Measurements from ENCODE around the gene UQCRC1. TPM values are rescaled to one million over a fixed set of nuclear protein-coding genes. Genes with fewer than 3 reads are reported as not detected.

The UQCRC1 gene
- total RNA-seq, 3 donors from 2014 or later = 163 to 230 (median 180) TPM

DNA sequence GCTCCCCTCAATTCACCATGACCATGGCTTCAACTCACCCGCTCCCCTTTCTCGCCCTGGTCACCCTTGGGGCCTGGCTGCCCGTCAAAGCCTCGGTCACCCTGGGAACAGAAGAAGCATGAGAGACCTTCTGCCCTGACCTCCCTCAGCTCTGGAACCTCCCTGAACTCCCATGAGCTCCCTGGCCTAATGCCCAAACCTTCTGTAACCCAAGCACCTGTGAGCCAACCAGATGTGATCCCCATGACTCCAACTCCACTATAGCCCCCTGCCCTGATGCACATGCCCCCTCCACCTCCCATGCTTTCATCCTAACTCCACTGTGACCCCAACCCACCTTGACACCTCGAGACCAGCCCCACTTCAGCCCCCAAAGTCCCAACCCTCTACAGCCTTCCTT is 42.4 kb downstream of the UQCRC1 start:
- H3K27ac ChIP-seq = no peak overlapping the region
- H3K4me1 ChIP-seq = no peaks in the 10 kb centered on the region
- H3K4me3 ChIP-seq = no peak overlapping the region
- H3K36me3 ChIP-seq = no peaks in the 10 kb centered on the region
- no peaks in the 10 kb centered on the region for H3K9me3 ChIP-seq
- intact Hi-C loops (cut with DNase I; ENCODE audit: low total_unique reads) = no loop called here
- no peaks in the 10 kb centered on the region for H3K27me3 ChIP-seq
- no peak for DNase-seq (ENCODE audit: low spot score in 2 of 2)
- TF ChIP-seq, protein P1, sequence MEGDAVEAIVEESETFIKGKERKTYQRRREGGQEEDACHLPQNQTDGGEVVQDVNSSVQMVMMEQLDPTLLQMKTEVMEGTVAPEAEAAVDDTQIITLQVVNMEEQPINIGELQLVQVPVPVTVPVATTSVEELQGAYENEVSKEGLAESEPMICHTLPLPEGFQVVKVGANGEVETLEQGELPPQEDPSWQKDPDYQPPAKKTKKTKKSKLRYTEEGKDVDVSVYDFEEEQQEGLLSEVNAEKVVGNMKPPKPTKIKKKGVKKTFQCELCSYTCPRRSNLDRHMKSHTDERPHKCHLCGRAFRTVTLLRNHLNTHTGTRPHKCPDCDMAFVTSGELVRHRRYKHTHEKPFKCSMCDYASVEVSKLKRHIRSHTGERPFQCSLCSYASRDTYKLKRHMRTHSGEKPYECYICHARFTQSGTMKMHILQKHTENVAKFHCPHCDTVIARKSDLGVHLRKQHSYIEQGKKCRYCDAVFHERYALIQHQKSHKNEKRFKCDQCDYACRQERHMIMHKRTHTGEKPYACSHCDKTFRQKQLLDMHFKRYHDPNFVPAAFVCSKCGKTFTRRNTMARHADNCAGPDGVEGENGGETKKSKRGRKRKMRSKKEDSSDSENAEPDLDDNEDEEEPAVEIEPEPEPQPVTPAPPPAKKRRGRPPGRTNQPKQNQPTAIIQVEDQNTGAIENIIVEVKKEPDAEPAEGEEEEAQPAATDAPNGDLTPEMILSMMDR (IDR thresholded peaks at IDR 0.05) = no peak
- TF ChIP-seq POLR2A (IDR thresholded peaks at IDR 0.05) = no peak
- no peak for TF ChIP-seq POLR2AphosphoS5 (IDR thresholded peaks at IDR 0.05)

DNA sequence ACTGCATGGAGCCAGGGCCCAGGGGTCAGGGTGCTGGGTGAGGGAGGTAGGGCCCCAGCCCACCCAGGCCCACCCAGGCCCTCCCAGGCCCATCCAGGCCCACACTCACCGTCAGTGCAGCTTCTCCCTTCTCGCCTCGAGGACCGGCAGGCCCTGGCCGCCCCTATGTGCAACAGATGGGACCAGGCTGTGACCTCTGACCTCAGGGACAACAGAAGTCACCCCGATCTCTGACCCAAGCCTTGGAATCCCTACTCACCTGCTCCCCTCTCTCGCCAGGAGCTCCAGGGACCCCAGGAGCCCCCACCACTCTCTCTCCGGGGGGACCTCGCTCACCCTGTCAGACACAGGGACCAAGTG is 43.1 kb downstream of the UQCRC1 start:
- DNase-seq (ENCODE audit: low spot score in 2 of 2) = no peak
- Histone ChIP-seq H3K9me3 (no peaks in the 10 kb centered on the region), H3K27me3 (no peaks in the 10 kb centered on the region), H3K27ac (no peak overlapping the region), H3K4me3 (no peak overlapping the region), H3K4me1 (no peaks in the 10 kb centered on the region), H3K36me3 (no peaks in the 10 kb centered on the region)
- no peak for TF ChIP-seq POLR2AphosphoS5 (IDR thresholded peaks at IDR 0.05)
- TF ChIP-seq POLR2A (IDR thresholded peaks at IDR 0.05) = no peak
- TF ChIP-seq, protein P1 (IDR thresholded peaks at IDR 0.05) = no peak
- intact Hi-C loops (cut with DNase I; ENCODE audit: low total_unique reads) = no loop called here

DNA sequence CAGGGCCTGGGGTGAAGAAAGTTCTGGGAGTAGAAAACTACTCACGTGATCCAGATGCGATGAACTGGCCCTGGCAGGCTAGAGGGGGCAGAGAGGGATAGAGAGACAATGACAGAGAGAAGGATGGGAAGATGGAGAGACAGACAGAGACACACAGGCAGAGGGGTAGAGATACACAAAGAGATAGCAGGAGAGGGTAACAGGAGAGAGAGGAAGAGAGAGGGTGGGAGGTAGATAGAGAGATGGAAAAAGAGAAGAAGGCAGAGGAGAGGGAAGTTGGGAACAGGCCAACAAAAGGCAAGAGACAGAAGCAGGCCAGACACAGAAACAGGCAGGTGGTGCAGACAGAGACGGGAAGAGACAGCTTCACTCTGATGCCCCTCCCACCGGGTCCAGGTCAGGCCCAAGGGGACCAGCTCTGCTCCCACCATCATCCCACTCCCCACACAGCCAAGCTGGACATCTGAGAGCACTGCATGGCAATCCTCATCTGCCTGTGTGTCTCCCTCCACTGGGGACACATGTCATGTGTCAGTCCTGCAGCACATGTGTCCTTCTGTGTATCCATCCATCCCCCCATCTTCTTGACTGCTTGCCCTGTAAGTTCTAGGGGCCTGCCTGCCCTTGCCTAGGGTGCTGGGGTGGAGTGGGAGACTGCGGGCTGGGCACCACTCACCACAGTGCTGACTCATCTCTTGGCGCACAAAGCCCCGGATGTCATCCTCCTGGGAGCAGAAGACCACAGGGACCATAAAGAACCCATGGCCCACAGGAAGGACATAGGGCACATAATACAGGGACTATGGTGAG is 43.6 kb downstream of the UQCRC1 start:
- no peak for DNase-seq (ENCODE audit: low spot score in 2 of 2)
- Histone ChIP-seq H3K4me3 (no peak overlapping the region), H3K27ac (no peak overlapping the region), H3K4me1 (no peaks in the 10 kb centered on the region), H3K27me3 (no peaks in the 10 kb centered on the region), H3K36me3 (no peaks in the 10 kb centered on the region), H3K9me3 (no peaks in the 10 kb centered on the region)
- TF ChIP-seq, protein P1 (IDR thresholded peaks at IDR 0.05) = no peak
- intact Hi-C loops (cut with DNase I; ENCODE audit: low total_unique reads) = no loop called here

DNA sequence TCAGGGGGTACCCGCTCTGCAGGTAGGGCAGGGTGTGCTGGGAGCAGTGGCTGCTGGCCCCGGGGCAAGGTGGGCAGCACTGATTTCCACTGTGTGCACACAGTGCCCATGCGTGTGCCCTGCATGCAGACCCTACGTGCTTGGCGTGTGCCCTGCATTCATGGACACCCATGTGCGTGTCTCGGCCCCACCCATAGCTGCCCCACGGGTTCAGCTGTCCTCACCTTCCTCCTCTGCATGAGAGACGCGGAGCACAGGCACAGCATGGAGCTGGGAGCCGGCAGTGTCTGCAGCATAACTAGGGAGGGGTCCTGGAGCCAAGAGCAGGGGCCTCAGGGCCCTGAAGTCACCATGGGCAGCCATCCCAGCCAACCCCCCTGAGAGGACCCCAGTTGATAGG is 44.3 kb downstream of the UQCRC1 start:
- Histone ChIP-seq H3K4me3 (no peak overlapping the region), H3K27ac (no peak overlapping the region), H3K36me3 (no peaks in the 10 kb centered on the region), H3K27me3 (no peaks in the 10 kb centered on the region), H3K9me3 (no peaks in the 10 kb centered on the region), H3K4me1 (peaks cover 0 to 3% of the 10 kb centered on the region in 2 donors)
- DNase-seq (ENCODE audit: low spot score in 2 of 2) = no peak
- intact Hi-C loops (cut with DNase I; ENCODE audit: low total_unique reads) = no loop called here
- TF ChIP-seq POLR2A (IDR thresholded peaks at IDR 0.05) (no peak), POLR2AphosphoS5 (IDR thresholded peaks at IDR 0.05) (no peak)
- TF ChIP-seq, protein P1 (IDR thresholded peaks at IDR 0.05) = no peak

DNA sequence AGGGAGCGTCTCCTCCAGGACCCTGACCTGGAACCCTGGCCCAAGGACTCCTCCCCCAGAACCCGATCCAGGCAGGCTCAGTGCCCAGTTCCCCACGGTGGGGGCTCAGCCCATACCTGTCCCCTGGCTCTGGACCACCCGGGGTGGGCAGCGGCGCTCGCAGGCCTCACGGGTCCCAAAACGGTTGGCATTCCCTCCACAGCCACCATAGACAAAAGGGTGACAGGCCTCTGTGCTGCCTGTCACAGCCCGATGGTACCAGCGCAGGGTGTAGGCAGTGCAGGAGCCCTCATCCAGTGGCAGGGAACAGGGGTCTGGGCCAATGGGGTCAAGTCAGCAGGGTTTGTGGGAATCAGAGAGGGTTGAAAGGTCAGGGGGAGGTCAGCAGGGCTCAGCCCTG is 44.8 kb downstream of the UQCRC1 start:
- Histone ChIP-seq H3K27me3 (no peaks in the 10 kb centered on the region), H3K4me1 (peaks cover 0 to 3% of the 10 kb centered on the region in 2 donors), H3K4me3 (no peak overlapping the region), H3K9me3 (no peaks in the 10 kb centered on the region), H3K36me3 (no peaks in the 10 kb centered on the region), H3K27ac (no peak overlapping the region)
- no peak for TF ChIP-seq POLR2AphosphoS5 (IDR thresholded peaks at IDR 0.05)
- TF ChIP-seq, protein P1 (IDR thresholded peaks at IDR 0.05) = no peak
- TF ChIP-seq POLR2A (IDR thresholded peaks at IDR 0.05) = no peak
- intact Hi-C loops (cut with DNase I; ENCODE audit: low total_unique reads) = no loop called here
- no peak for DNase-seq (ENCODE audit: low spot score in 2 of 2)

Data from breast epithelium (tissue), 4 donors.